Panc1 (cell line): ENCODE measurements around the gene CDK6. TPM values are rescaled to one million over a fixed set of nuclear protein-coding genes. Genes with fewer than 3 reads are reported as not detected.

ENCODE experiments used
- ATAC-seq: fragments of 200-7000 bp; cut with Tn5 transposase; 2 replicates; pipeline ENCODE4 v1.9.1; 2020; ENCODE audit warnings: mild to moderate bottlenecking, moderate library complexity
- BruUV-seq: library from RNA; stranded (reverse); fragments of 400-500 nt; replicated peaks from 2 replicates; lab custom pipeline; 2021; lab: Mats Ljungman, UMichigan
- CTCF ChIA-PET: fragments of 300-600 bp; sonication (Branson Sonifier 250); formaldehyde crosslinking; loops from one replicate; lab custom pipeline; 2022; ENCODE audit warnings: antibody characterized with exemption; lab: Charles Lee
- POLR2A ChIA-PET: fragments of 300-600 bp; sonication (Branson Sonifier 250); formaldehyde crosslinking; loops from one replicate; lab custom pipeline; 2022; ENCODE audit warnings: antibody characterized with exemption; lab: Charles Lee
- DNase-seq: peaks from one replicate; pipeline ENCODE4 v3.0.0-alpha.2; 2010; ENCODE audit warnings: low read depth, low spot score
- H3K27ac ChIP-seq: 2 replicates; pipeline ENCODE4 v1.5.1; 2011; ENCODE audit warnings: mild to moderate bottlenecking, low read length, inconsistent platforms
- H3K27me3 ChIP-seq: fragments of 200-500 bp; sonication (Bioruptor generic); 2 replicates; pipeline ENCODE4 v1.6.0; 2014; ENCODE audit warnings: low read length, inconsistent platforms; ENCODE audit not compliant: control insufficient read depth, insufficient read depth
- H3K36me3 ChIP-seq: fragments of 200-500 bp; sonication (Bioruptor generic); 2 replicates; pipeline ENCODE4 v1.5.1; 2014; ENCODE audit warnings: inconsistent platforms, mild to moderate bottlenecking, low read length, moderate library complexity; ENCODE audit not compliant: control insufficient read depth, insufficient read depth
- H3K4me1 ChIP-seq: 2 replicates; pipeline ENCODE4 v1.5.1; 2011; ENCODE audit warnings: inconsistent platforms, mild to moderate bottlenecking, low read length, moderate library complexity; ENCODE audit not compliant: control insufficient read depth, insufficient read depth
- H3K4me3 ChIP-seq, 2 experiments: 2 replicates each; pipeline ENCODE4 v1.5.1; 2011 to 2012; ENCODE audit warnings: low read depth in 2 of 2, low read length in 2 of 2, mild to moderate bottlenecking in 2 of 2, inconsistent platforms in 1 of 2, moderate library complexity in 1 of 2
- H3K9me3 ChIP-seq: fragments of 200-500 bp; sonication (Bioruptor generic); 2 replicates; pipeline ENCODE4 v1.5.1; 2014; ENCODE audit warnings: low read depth, mild to moderate bottlenecking, inconsistent platforms, low read length, moderate library complexity; ENCODE audit not compliant: control insufficient read depth, insufficient read depth
- POLR2AphosphoS5 ChIP-seq: IDR thresholded peaks from 2 replicates; pipeline ENCODE4 v1.6.1; 2012; ENCODE audit warnings: mild to moderate bottlenecking, low read depth, low read length, moderate library complexity
- SIN3A ChIP-seq: IDR thresholded peaks from 2 replicates; pipeline ENCODE4 v1.6.1; 2012; ENCODE audit warnings: low read depth, mild to moderate bottlenecking, low read length, moderate library complexity, borderline replicate concordance; ENCODE audit not compliant: insufficient read depth
- TCF7L2 ChIP-seq: IDR thresholded peaks from 2 replicates; pipeline ENCODE4 v1.6.1; 2011; ENCODE audit warnings: mild to moderate bottlenecking, low read depth, low read length, inconsistent platforms
- in situ Hi-C: cut with HindIII; loops from 2 replicates; pipeline ENCODE4 v1.10.0; 2016; ENCODE audit warnings: low sequenced_read_pairs, low pct_unique_long_range_greater_than_20kb
- intact Hi-C: fragments of 100-400 bp; cut with micrococcal nuclease; formaldehyde crosslinking; loops from one replicate; pipeline ENCODE4 v1.10.0; 2022; ENCODE audit not compliant: unreplicated experiment
- total RNA-seq: library from RNA; stranded (reverse); gene quantifications from one replicate; pipeline ENCODE4 v1.2.1, GENCODE V29; 2021; ENCODE audit not compliant: unreplicated experiment
- TF ChIP-seq, protein P1 (sequence below): fragments of 450-650 bp; IDR thresholded peaks from 2 replicates; pipeline ENCODE4 v1.5.1; 2017; ENCODE audit warnings: mild to moderate bottlenecking
- TF ChIP-seq, protein P2 (sequence below), 2 experiments: IDR thresholded peaks; 2 replicates each; pipeline ENCODE4 v1.6.1; 2011 to 2012; ENCODE audit warnings: low read depth in 2 of 2, control low read depth in 1 of 2, low read length in 1 of 2, mild to moderate bottlenecking in 1 of 2, moderate library complexity in 1 of 2; ENCODE audit not compliant: insufficient read depth in 1 of 2

CDK6 gene
- total RNA-seq, 1 experiment from 2014 or later: 57.4 TPM

DNA sequence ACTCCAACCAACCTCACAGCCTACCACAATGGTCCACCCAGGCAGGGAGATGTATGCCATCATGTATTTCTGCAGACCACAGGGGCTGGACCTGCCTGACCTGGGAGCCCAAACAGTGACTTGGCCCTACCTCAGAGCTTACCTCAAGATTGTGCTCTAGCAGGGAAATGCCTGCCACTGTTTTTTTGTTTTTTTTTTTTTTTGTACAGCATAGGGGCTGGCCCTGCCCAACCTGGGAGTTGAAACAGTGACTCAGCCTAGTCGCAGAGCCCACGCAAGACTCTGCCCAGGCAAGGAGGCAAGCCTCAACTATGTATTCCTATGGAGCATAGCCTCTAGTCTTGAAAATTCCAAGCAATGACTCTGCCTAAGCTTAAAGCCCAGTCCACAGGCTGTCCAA lies 39.3 kb upstream of the CDK6 start:
- Histone ChIP-seq H3K27me3 (no peaks in the 10 kb centered on the region), H3K4me3 (no peak overlapping the region), H3K9me3 (no peaks in the 10 kb centered on the region; the same call in 1 of the 2 replicates), H3K27ac (no peak overlapping the region), H3K4me1 (no peaks in the 10 kb centered on the region), H3K36me3 (no peaks in the 10 kb centered on the region)
- DNase-seq (no peak), ATAC-seq (no peak)
- TF ChIP-seq, protein P1, sequence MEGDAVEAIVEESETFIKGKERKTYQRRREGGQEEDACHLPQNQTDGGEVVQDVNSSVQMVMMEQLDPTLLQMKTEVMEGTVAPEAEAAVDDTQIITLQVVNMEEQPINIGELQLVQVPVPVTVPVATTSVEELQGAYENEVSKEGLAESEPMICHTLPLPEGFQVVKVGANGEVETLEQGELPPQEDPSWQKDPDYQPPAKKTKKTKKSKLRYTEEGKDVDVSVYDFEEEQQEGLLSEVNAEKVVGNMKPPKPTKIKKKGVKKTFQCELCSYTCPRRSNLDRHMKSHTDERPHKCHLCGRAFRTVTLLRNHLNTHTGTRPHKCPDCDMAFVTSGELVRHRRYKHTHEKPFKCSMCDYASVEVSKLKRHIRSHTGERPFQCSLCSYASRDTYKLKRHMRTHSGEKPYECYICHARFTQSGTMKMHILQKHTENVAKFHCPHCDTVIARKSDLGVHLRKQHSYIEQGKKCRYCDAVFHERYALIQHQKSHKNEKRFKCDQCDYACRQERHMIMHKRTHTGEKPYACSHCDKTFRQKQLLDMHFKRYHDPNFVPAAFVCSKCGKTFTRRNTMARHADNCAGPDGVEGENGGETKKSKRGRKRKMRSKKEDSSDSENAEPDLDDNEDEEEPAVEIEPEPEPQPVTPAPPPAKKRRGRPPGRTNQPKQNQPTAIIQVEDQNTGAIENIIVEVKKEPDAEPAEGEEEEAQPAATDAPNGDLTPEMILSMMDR: no peak
- TF ChIP-seq SIN3A (no peak), TCF7L2 (no peak), POLR2AphosphoS5 (no peak)
- TF ChIP-seq, protein P2, sequence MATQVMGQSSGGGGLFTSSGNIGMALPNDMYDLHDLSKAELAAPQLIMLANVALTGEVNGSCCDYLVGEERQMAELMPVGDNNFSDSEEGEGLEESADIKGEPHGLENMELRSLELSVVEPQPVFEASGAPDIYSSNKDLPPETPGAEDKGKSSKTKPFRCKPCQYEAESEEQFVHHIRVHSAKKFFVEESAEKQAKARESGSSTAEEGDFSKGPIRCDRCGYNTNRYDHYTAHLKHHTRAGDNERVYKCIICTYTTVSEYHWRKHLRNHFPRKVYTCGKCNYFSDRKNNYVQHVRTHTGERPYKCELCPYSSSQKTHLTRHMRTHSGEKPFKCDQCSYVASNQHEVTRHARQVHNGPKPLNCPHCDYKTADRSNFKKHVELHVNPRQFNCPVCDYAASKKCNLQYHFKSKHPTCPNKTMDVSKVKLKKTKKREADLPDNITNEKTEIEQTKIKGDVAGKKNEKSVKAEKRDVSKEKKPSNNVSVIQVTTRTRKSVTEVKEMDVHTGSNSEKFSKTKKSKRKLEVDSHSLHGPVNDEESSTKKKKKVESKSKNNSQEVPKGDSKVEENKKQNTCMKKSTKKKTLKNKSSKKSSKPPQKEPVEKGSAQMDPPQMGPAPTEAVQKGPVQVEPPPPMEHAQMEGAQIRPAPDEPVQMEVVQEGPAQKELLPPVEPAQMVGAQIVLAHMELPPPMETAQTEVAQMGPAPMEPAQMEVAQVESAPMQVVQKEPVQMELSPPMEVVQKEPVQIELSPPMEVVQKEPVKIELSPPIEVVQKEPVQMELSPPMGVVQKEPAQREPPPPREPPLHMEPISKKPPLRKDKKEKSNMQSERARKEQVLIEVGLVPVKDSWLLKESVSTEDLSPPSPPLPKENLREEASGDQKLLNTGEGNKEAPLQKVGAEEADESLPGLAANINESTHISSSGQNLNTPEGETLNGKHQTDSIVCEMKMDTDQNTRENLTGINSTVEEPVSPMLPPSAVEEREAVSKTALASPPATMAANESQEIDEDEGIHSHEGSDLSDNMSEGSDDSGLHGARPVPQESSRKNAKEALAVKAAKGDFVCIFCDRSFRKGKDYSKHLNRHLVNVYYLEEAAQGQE (IDR thresholded peaks at IDR 0.05; ENCODE audit: insufficient read depth in 1 of 2, low read depth in 2 of 2, low read length in 1 of 2): no peak
- intact Hi-C loops: no loop called here
- in situ Hi-C loops: no loop called here
- ChIA-PET POLR2A (no interaction called here), CTCF (no interaction called here)
- BruUV-seq: no TSS peak

DNA sequence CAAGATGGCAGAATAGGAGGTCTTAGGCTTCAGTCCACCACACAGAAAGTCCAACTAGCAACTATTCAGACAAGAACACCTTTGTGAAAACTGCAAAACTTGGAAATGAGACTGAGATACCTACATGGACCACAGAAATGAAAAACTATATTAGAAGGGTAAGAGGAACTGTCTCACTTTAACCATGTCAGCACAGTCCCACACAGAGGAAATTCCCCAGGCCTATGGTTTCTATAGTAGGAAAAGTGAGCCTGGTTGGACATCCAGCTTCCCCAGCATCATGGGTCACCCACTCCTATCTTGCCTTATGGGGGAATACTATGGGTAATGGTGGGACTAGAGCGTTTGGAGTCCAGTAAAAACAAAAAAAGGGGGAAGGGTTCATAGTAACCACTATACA lies 38.8 kb upstream of the CDK6 start:
- H3K27ac ChIP-seq: no peak overlapping the region
- POLR2A ChIA-PET: no interaction called here
- no peaks in the 10 kb centered on the region for H3K4me1 ChIP-seq
- TF ChIP-seq, protein P2 (IDR thresholded peaks at IDR 0.05; ENCODE audit: insufficient read depth in 1 of 2, low read depth in 2 of 2, low read length in 1 of 2): no peak
- CTCF ChIA-PET: no interaction called here
- no peak overlapping the region for H3K4me3 ChIP-seq
- no peaks in the 10 kb centered on the region; the same call in 1 of the 2 replicates for H3K9me3 ChIP-seq
- in situ Hi-C loops: no loop called here
- no peaks in the 10 kb centered on the region for H3K27me3 ChIP-seq
- H3K36me3 ChIP-seq: no peaks in the 10 kb centered on the region
- no peak for DNase-seq
- BruUV-seq: no TSS peak
- no peak for ATAC-seq
- intact Hi-C loops: no loop called here
